Cardiac fibroblast (primary cell): ENCODE data around the gene HMGCR.
"Not testable (repeated sequence)": the region's sequence is repeated elsewhere in the genome, so short reads cannot be mapped to it uniquely, and the experiment has no call there.

Source experiments
- DNase-seq, 2 donors: peaks; one replicate each; pipeline versions ENCODE4 v3.0.0 to v3.0.0-alpha.2; 2010; ENCODE audit warnings: low read depth in 2 of 2
- H3K4me3 ChIP-seq, 2 donors: replicated peaks in 1 of 2; 1 replicate in 1 of 2; 2 replicates in 1 of 2; pipeline ENCODE4 v1.5.1; 2011; ENCODE audit warnings: low read depth in 2 of 2, low read length in 2 of 2, mild to moderate bottlenecking in 2 of 2, moderate library complexity in 1 of 2
- CTCF ChIP-seq: IDR thresholded peaks from one replicate; pipeline ENCODE4 v1.5.1; 2011; ENCODE audit warnings: low read depth, mild to moderate bottlenecking, low read length, inconsistent platforms

HMGCR gene

GRCh38 chr5:75331095-75332090 is 5.6 kb upstream of the HMGCR start:
- H3K4me3 ChIP-seq: no peak overlapping the region
- TF ChIP-seq CTCF: no peak
- no peak for DNase-seq

- not testable (repeated sequence) for DNase-seq, H3K4me3 ChIP-seq
Observed at GRCh38 chr5:75333759-75334158, 3.3 kb upstream of the HMGCR start.

GRCh38 chr5:75334413-75334812 is 2.6 kb upstream of the HMGCR start:
- not testable (repeated sequence) for DNase-seq, H3K4me3 ChIP-seq

- DNase-seq: no peak
- no peak overlapping the region for H3K4me3 ChIP-seq
- no peak for TF ChIP-seq CTCF
Observed at GRCh38 chr5:75335486-75335885, 1.5 kb upstream of the HMGCR start.

- TF ChIP-seq CTCF: peak; percentile 55
- DNase-seq: peak; percentile 83 to 90
- peak overlapping the region; percentile 75 to 91 for H3K4me3 ChIP-seq
Observed at GRCh38 chr5:75335952-75336614, 937 bp upstream of the HMGCR start.

GRCh38 chr5:75337366-75338021 is 474 bp downstream of the HMGCR start:
- peak overlapping the region; percentile 75 to 91 for H3K4me3 ChIP-seq
- DNase-seq: peak in 1 of 2 donors; percentile 23
- no peak for TF ChIP-seq CTCF

GRCh38 chr5:75338408-75338807 is 1.4 kb downstream of the HMGCR start:
- peak overlapping the region; percentile 75 to 91 for H3K4me3 ChIP-seq
- no peak for TF ChIP-seq CTCF
- no peak for DNase-seq
